ENCODE results near the gene PDAP1. TPM values are rescaled to one million over a fixed set of nuclear protein-coding genes. Genes with fewer than 3 reads are reported as not detected.

The PDAP1 gene
- total and polyA plus RNA-seq, 2 of the 8 experiments (the other 6 are each of a cell fraction or from before 2014, with no cell fraction given): 26.6 to 169 TPM

DNA sequence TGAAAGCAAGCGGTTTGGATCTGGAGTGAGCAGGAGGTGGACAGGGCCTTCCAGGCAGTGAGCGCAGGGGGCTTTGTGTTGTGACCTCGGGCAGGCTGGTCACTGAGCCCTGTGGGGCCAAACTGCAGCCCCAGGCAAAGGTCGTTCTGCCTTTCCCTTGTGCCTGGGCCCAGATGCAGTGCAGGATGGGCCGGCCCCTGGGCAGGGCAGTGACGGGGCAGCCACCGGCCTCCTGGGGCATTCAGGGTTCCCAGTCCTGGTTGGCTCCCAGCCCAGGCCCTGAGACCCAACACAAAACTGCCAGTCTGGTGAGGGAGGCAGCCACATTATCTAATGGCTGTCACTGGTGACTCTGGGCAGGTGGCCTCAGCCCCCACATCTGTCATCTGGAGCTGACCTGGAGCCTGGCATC lies 26.7 kb downstream of the PDAP1 start:
- Histone ChIP-seq H3K4me3 (ENCODE audit: extremely low read depth in 1 of 4, insufficient read depth in 2 of 4, low read depth in 3 of 4, low read length in 4 of 4) (no peak overlapping the region), H2AFZ (ENCODE audit: low read length) (no peak overlapping the region), H3K56ac (replicated peaks; ENCODE audit: insufficient read length, low read depth, low read length) (no peak overlapping the region), H3K79me2 (ENCODE audit: control insufficient read depth in 1 of 2, insufficient read depth in 2 of 2, low read length in 2 of 2) (peaks cover 0 to 13% of the 10 kb centered on the region in 2 experiments; a peak in 1 of 4 replicates), H2BK120ac (replicated peaks; ENCODE audit: low read depth, low read length) (no peak overlapping the region), H3K79me1 (ENCODE audit: low read depth, low read length) (peaks cover 13% of the 10 kb centered on the region), H4K5ac (ENCODE audit: insufficient read length, low read depth, low read length) (no peak overlapping the region), H3K27ac (ENCODE audit: low read depth, low read length) (0 out of 2 replicates have a peak overlapping the region, but pooled peaks have one; percentile 44), H3K4me1 (replicated peaks in 1 of 4; ENCODE audit: control insufficient read depth in 3 of 4, insufficient read depth in 4 of 4, low read length in 3 of 4) (peaks cover 0 to 5% (median 1%) of the 10 kb centered on the region in 4 experiments; a peak in 3 of 7 replicates), H4K8ac (ENCODE audit: extremely low read depth, insufficient read depth, low read length) (no peak overlapping the region), H2BK20ac (ENCODE audit: low read length) (no peak overlapping the region), H3K9ac (replicated peaks in 1 of 4; ENCODE audit: extremely low read depth in 1 of 4, low read depth in 3 of 4, low read length in 3 of 4) (peak overlapping the region in 1 of 4 experiments; percentile 46; a peak in 1 of 7 replicates), H3K4me2 (ENCODE audit: insufficient read depth in 1 of 2, low read depth in 2 of 2, low read length in 2 of 2) (no peak overlapping the region), H3K27me3 (replicated peaks in 1 of 4; ENCODE audit: control insufficient read depth in 3 of 4, extremely low read depth in 1 of 4, insufficient read depth in 3 of 4, low read length in 3 of 4) (no peaks in the 10 kb centered on the region), H2BK5ac (ENCODE audit: low read depth, low read length) (peak overlapping the region; percentile 40), H3K14ac (ENCODE audit: insufficient read length) (no peak overlapping the region), H3K23me2 (ENCODE audit: low read depth, low read length) (no peaks in the 10 kb centered on the region; the same call in 1 of the 2 replicates), H3K18ac (ENCODE audit: extremely low read depth, low read length) (no peak overlapping the region), H2BK12ac (ENCODE audit: low read depth, low read length) (no peak overlapping the region), H4K20me1 (replicated peaks in 1 of 2; ENCODE audit: control insufficient read depth in 1 of 2, insufficient read depth in 2 of 2, low read length in 2 of 2) (peaks cover 12 to 21% of the 10 kb centered on the region in 2 experiments), H4K91ac (replicated peaks; ENCODE audit: insufficient read length, low read length) (no peak overlapping the region), H3K4ac (replicated peaks; ENCODE audit: insufficient read length, low read depth, low read length) (no peak overlapping the region), H3K36me3 (ENCODE audit: control insufficient read depth in 2 of 4, insufficient read depth in 4 of 4, low read length in 3 of 4) (peaks cover 0 to 5% (median 0%) of the 10 kb centered on the region in 4 experiments; a peak in 3 of 8 replicates), H2AK5ac (ENCODE audit: low read depth, low read length) (no peak overlapping the region), H2BK15ac (ENCODE audit: low read length) (no peak overlapping the region), H3K23ac (ENCODE audit: insufficient read length) (no peak overlapping the region), H3K9me3 (ENCODE audit: insufficient read depth in 2 of 2, low read depth in 1 of 2, low read length in 1 of 2) (no peaks in the 10 kb centered on the region)
- WGBS, 2 experiments (ENCODE audit: extremely low coverage in 1 of 2, insufficient coverage in 1 of 2, insufficient read length in 1 of 2, insufficient replicate concordance in 2 of 2, low coverage in 1 of 2, low lambda C conversion rate in 2 of 2, missing lambda C conversion rate in 1 of 2): 97% methylated on average over 7 of the region's 7 CpGs; no CpG with 5 or more reads in 1 of the 2 experiments
- CTCF ChIA-PET (ENCODE audit: partially characterized antibody): interaction anchor here (1.0 kb wide), 1 partner anchor 22 kb away, joined by 3 read pairs; no protein-coding TSS in a partner anchor
- FAIRE-seq: no peak
- POLR2A ChIA-PET (ENCODE audit: partially characterized antibody): interaction anchor here (0.5 to 3.3 kb wide), 5 partner anchors 8 to 384 kb away, joined by 3 to 18 read pairs (median 4); partner anchors contain the start of genes BUD31, CPSF4, PDAP1 and PTCD1
- DNase-seq (ENCODE audit: low read depth in 1 of 2, low spot score in 2 of 2): no peak
- TF ChIP-seq POLR2A (IDR thresholded peaks at IDR 0.05; ENCODE audit: control extremely low read depth in 1 of 2, low read depth in 2 of 2, low read length in 2 of 2) (no peak), RNF2 (IDR thresholded peaks at IDR 0.05; ENCODE audit: borderline replicate concordance, low read depth, low read length, missing control alignments, poor library complexity, severe bottlenecking) (no peak), TCF12 (IDR thresholded peaks at IDR 0.05; ENCODE audit: low read depth, low read length) (no peak), TAF7 (optimal IDR thresholded peaks at IDR 0.05; ENCODE audit: borderline replicate concordance, low read depth, low read length) (no peak), CREB1 (IDR thresholded peaks at IDR 0.05) (no peak), CTBP2 (IDR thresholded peaks at IDR 0.05; ENCODE audit: borderline replicate concordance, insufficient read depth, insufficient read length, low read length) (no peak), TAF1 (IDR thresholded peaks at IDR 0.05; ENCODE audit: low read depth, low read length) (no peak), SP1 (IDR thresholded peaks at IDR 0.05; ENCODE audit: low read depth, low read length) (no peak), BRCA1 (IDR thresholded peaks at IDR 0.05; ENCODE audit: low read depth, low read length) (no peak), SAP30 (IDR thresholded peaks at IDR 0.05; ENCODE audit: insufficient read depth, insufficient replicate concordance, low read length) (no peak), CHD2 (IDR thresholded peaks at IDR 0.05; ENCODE audit: low read length) (no peak), RXRA (IDR thresholded peaks at IDR 0.05; ENCODE audit: insufficient read depth, low read depth, low read length) (no peak)
- TF ChIP-seq, protein P1, sequence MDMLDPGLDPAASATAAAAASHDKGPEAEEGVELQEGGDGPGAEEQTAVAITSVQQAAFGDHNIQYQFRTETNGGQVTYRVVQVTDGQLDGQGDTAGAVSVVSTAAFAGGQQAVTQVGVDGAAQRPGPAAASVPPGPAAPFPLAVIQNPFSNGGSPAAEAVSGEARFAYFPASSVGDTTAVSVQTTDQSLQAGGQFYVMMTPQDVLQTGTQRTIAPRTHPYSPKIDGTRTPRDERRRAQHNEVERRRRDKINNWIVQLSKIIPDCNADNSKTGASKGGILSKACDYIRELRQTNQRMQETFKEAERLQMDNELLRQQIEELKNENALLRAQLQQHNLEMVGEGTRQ (IDR thresholded peaks at IDR 0.05; ENCODE audit: low read length): no peak
